Duodenal mucosa (tissue), 2 donors: Measurements from ENCODE around the gene KRTAP10-4.
"Not testable (repeated sequence)": the region's sequence is repeated elsewhere in the genome, so short reads cannot be mapped to it uniquely, and the experiment has no call there.

Experiments used
- H3K27ac ChIP-seq: one replicate; pipeline ENCODE4 v1.7.0; 2013; ENCODE audit warnings: low read depth, low read length
- H3K27me3 ChIP-seq, 2 donors: one replicate each; pipeline ENCODE4 v1.7.0; 2013; ENCODE audit warnings: low read length in 2 of 2, control low read depth in 1 of 2; ENCODE audit not compliant: insufficient read depth in 2 of 2, control insufficient read depth in 1 of 2
- H3K36me3 ChIP-seq, 2 donors: one replicate each; pipeline ENCODE4 v1.7.0; 2013; ENCODE audit warnings: low read length in 2 of 2, control low read depth in 1 of 2; ENCODE audit not compliant: insufficient read depth in 2 of 2, control insufficient read depth in 1 of 2
- H3K4me1 ChIP-seq, 2 donors: one replicate each; pipeline ENCODE4 v1.7.0; 2013; ENCODE audit warnings: low read length in 2 of 2, control low read depth in 1 of 2; ENCODE audit not compliant: insufficient read depth in 2 of 2, control insufficient read depth in 1 of 2
- H3K4me3 ChIP-seq, 2 donors: one replicate each; pipeline ENCODE4 v1.7.0; 2013; ENCODE audit warnings: low read length in 2 of 2, low read depth in 1 of 2
- H3K9ac ChIP-seq, 2 donors: one replicate each; pipeline ENCODE4 v1.7.0; 2013; ENCODE audit warnings: low read length in 2 of 2, low read depth in 1 of 2
- H3K9me3 ChIP-seq, 2 donors: one replicate each; pipeline ENCODE4 v1.7.0; 2013; ENCODE audit warnings: low read length in 2 of 2, control low read depth in 1 of 2; ENCODE audit not compliant: control insufficient read depth in 1 of 2

The KRTAP10-4 gene, protein sequence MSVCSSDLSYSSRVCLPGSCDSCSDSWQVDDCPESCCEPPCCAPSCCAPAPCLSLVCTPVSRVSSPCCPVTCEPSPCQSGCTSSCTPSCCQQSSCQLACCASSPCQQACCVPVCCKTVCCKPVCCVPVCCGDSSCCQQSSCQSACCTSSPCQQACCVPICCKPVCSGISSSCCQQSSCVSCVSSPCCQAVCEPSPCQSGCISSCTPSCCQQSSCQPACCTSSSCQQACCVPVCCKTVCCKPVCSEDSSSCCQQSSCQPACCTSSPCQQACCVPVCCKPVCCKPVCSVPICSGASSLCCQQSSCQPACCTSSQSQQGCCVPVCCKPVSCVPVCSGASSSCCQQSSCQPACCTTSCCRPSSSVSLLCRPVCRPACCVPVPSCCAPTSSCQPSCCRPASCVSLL

DNA sequence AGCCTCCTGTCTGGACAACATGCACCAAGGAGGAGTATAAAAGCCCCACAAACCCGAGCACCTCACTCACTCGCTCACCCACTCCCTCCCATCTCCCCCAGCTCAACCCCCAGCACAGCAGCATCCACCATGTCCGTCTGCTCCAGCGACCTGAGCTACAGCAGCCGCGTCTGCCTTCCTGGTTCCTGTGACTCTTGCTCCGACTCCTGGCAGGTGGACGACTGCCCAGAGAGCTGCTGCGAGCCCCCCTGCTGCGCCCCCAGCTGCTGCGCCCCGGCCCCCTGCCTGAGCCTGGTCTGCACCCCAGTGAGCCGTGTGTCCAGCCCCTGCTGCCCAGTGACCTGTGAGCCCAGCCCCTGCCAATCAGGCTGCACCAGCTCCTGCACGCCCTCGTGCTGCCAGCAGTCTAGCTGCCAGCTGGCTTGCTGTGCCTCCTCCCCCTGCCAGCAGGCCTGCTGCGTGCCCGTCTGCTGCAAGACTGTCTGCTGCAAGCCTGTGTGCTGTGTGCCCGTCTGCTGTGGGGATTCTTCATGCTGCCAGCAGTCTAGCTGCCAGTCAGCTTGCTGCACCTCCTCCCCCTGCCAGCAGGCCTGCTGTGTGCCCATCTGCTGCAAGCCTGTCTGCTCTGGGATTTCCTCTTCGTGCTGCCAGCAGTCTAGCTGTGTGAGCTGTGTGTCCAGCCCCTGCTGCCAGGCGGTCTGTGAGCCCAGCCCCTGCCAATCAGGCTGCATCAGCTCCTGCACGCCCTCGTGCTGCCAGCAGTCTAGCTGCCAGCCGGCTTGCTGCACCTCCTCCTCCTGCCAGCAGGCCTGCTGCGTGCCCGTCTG, at the start of gene KRTAP10-4:
TSS of gene KRTAP10-4 (plus strand) at position 100 of the 827 bp plus-strand sequence. CDS start at position 130, 30 bp downstream.
- H3K36me3 ChIP-seq, H3K27ac ChIP-seq, H3K9me3 ChIP-seq, H3K9ac ChIP-seq, H3K27me3 ChIP-seq, H3K4me1 ChIP-seq: not testable (repeated sequence)
- H3K4me3 ChIP-seq: peak within 1 kb of the TSS; percentile 3 to 36

DNA sequence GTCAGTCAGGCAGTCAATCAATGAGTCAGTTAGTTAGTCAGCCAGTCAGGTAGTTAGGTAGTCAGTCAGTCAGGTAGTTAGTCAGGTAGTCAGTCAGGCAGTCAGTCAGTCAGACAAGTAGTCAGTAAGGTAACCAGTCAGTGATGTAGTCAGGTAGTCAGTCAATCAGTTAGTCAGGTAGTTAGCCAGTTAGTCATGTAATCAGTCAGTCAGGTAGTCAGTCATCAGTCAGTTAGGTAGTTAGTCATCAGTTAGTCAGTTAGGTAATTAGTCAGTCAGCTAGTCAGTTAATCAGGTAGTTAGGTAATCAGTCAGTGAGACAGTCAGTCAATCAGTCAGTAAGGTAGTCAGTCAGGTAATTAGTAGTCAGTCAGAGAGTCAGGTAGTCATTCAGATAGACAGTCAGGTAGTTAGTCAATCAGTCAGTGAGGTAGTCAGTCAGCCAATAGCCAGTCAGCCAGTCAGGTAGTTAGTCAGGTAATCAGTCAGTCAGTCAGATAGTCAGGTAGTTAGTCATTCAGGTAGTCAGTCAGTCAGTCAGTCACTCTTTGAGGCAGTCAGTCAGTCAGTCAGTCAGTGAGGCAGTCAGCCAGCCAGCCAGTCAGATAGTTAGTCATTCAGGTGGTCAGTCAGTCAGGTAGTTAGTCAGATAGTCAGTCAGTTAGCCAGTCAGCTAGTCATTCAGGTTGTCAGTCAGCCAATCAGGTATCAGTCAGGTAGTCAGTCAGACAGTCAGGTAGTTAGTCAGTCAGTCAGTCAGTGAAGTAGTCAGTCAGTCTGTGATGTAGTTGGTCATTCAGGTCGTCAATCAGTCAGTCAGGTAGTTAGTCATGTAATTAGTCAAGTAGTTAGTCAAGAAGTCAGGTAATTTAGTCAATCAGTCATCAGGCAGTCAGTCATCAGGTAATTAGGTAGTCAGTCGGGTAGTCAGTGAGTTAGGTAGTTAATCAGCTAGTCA, 48.8 kb upstream of the KRTAP10-4 start:
- Histone ChIP-seq H3K27me3 (no peaks in the 10 kb centered on the region), H3K9ac (no peak overlapping the region), H3K4me3 (no peak overlapping the region), H3K36me3 (no peaks in the 10 kb centered on the region), H3K27ac (no peak overlapping the region), H3K4me1 (no peaks in the 10 kb centered on the region), H3K9me3 (no peaks in the 10 kb centered on the region)

DNA sequence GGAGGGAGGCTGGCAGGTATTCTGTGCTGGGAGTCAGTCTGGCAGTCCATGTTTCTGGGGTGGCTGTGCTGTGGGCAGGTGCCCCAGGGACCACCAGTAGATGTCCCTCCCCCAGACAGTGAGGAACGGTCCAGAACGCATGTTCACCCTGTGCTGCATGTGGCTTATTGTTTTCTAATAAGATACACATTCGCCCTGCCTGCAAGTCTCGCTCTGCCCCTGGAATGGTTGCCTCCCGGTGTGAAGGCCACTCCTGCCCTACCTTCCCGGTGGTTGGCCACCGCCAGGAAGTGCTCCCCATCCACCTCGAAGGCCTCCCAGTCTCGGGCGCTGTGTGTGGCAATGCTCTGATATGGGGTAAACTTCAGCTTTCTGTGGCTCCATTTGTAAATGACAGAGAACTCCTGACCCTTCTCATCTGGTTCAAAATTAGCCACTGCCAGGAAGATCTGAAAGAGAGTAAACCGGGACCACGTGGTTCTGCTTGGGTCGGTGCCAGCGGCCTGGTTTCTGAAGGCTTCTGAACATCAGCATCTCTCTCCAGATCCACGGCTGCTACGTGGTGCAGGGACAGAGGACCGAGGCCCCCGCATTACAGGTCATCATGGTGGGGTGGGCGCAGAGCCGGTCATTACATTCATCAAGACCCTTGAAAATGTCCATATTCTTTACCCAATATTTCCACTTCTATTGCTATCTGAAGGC, 48.0 kb upstream of the KRTAP10-4 start:
- H3K36me3 ChIP-seq: no peaks in the 10 kb centered on the region
- H3K27ac ChIP-seq: no peak overlapping the region

DNA sequence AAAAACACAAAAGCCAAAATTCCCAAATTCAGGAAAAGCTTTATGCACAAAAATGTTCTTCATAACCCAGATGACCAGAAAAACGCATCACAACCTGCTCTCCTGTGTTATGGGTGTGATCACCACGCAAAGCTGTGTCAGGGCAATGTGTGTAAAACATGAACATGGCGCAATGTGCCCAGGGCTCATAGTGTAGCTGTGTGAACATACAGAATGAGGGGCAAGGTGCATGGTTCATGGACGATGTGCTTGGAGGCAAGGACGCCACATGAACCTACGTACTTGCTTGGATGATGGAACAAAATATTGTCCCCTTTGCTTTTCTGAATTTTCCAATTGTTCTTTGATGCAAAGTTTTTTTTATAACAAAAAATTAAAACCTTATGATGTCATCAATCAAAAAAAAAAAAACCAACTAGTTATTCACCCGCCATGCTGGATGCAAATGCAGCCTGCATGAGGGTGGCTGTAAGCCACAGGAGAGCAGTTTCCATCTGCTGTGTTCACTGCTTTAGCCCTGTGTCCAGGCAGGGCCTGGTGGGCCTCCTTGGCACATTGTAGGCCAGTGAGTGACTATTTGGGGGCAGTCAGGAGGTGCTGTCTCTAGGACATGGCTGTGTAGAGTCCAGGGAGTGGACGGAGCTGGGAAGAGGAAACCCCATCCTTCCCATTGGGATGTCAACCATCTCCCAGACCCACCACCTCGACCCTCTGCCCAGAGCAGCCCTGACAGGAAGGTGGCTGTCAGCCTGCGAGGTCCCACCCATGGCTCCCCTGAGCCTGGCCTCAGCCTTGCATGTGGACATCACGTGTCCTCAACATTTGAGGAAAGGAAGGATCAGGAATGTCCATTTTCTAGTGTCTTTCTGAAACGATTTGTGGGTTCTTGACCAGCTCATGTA, 47.2 kb upstream of the KRTAP10-4 start:
- Histone ChIP-seq H3K9me3 (no peaks in the 10 kb centered on the region), H3K27me3 (peaks cover 0 to 6% of the 10 kb centered on the region in 2 donors), H3K4me3 (no peak overlapping the region), H3K36me3 (no peaks in the 10 kb centered on the region), H3K27ac (no peak overlapping the region), H3K9ac (no peak overlapping the region), H3K4me1 (no peaks in the 10 kb centered on the region)

More for the DNA sequence above, 48.0 kb upstream of the KRTAP10-4 start:
- Histone ChIP-seq H3K9me3 (no peaks in the 10 kb centered on the region), H3K9ac (no peak overlapping the region), H3K4me1 (no peaks in the 10 kb centered on the region), H3K4me3 (no peak overlapping the region), H3K27me3 (peaks cover 0 to 3% of the 10 kb centered on the region in 2 donors)

DNA sequence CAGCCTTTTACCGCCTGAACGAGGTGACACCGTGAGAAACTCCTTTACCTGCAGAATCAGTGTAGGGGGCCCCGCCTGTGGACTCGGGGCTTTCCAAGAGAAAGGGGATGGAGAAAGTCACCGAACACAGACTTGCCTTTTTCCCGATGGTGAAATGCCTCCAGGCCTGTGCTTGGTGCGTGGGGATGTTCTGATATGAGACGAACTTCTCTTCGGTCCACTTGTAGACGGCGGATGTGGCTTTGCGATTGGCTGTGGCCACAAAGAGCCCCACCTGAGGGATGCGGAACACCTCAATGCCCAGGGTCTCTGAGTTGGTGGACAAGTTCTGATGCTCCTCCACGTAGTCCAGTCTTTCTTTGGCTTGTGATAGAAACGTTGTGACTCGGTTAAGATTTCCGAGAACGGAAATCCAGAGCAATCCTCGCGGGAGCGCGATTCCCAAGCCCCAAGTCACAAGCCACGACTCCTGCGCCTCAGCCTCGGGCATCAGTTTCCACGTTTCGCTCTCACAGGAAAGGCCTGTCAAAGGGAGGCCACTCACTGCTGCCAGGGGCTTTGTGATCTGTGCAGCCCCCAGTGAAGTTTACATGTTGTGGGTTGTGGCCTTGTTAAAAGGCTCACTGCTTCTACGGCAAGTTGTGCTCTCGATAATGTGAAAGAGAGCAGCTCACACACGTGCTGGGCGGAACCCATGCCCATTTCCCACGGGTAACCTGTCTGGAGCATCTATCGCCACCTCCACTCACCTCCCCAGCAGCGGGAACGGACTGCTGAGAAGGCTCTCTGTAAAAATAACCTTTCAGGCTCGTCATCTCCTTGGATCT, 46.2 kb upstream of the KRTAP10-4 start:
- Histone ChIP-seq H3K27ac (no peak overlapping the region), H3K9me3 (no peaks in the 10 kb centered on the region), H3K9ac (no peak overlapping the region), H3K4me1 (no peaks in the 10 kb centered on the region), H3K36me3 (no peaks in the 10 kb centered on the region), H3K4me3 (no peak overlapping the region), H3K27me3 (peaks cover 0 to 6% of the 10 kb centered on the region in 2 donors)

DNA sequence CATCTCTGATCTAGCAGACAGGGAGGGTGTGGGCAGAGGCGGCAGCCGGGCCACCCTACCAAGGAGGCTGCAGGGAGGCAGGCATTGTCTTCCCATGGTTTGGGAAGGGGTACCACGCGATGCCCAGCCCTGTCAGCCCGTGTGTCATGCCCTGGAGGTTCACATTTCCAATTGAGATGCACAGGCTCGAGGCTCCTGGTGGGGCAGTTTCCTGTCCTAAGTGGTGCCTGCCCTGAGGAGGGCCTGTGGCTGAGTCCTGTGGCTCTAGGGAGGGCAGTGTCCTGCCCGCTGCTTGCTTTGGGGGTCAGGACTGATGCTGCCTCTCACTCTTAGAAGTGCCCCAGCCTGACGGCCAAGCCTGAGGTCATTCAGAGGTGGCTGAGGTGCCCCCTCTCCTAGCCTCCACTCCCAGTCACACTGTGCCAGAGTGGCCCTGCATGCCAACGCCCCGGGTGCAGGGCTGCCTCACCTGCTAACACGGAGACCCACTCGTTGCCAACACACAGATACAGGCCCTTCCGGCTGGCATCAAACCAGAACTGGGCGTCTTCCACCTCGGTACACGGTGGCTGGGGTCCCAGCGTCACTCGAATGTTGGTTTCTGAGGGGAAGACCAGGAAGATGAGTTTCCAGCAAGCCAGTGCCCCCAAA, 45.4 kb upstream of the KRTAP10-4 start:
- Histone ChIP-seq H3K9me3 (no peaks in the 10 kb centered on the region), H3K9ac (no peak overlapping the region), H3K36me3 (no peaks in the 10 kb centered on the region), H3K4me3 (no peak overlapping the region), H3K4me1 (no peaks in the 10 kb centered on the region), H3K27me3 (peaks cover 0 to 6% of the 10 kb centered on the region in 2 donors), H3K27ac (no peak overlapping the region)

DNA sequence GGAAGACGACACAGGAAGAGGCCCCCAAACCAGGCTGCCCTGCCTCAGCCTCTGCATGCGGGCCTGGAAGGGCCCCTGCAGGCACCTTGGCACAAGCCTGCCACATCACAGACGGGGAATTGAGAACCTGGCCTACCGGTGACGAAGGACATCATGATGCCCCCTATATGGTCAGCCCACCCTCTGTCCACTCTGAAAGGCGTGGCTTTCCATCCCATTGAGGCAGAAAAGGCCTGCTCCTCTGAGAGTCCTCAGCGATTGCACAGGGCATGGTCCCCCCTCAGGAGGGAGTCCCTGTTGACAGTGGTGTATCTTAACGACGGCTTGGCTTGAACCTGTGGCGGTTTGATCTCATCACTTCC, 44.9 kb upstream of the KRTAP10-4 start:
- H3K4me3 ChIP-seq: no peak overlapping the region
- H3K9me3 ChIP-seq: no peaks in the 10 kb centered on the region
- H3K27me3 ChIP-seq: peaks cover 0 to 6% of the 10 kb centered on the region in 2 donors
- no peak overlapping the region for H3K9ac ChIP-seq
- no peaks in the 10 kb centered on the region for H3K36me3 ChIP-seq
- H3K4me1 ChIP-seq: no peaks in the 10 kb centered on the region
- H3K27ac ChIP-seq: no peak overlapping the region

DNA sequence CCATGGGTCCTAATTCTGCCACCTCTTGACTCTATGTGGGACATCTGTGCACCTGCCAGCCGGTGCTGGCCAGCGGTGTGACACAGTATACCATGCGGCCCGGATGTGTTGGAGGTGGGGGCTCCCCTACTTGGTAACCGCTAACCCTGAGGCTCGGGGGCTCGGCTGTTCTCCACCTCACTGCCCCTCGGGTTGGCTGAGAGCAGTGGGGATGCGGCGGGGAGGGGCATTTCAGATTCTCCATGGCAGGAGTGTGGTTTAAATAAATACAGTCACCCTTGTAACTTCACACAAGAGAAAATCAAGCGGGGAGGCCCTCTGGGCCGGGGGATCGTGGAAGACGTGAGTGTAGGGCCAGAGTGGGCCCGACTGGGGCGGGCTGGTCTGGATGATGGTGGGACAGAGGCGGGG, 44.5 kb upstream of the KRTAP10-4 start:
- H3K36me3 ChIP-seq: no peaks in the 10 kb centered on the region
- H3K9me3 ChIP-seq: no peaks in the 10 kb centered on the region
- no peaks in the 10 kb centered on the region for H3K4me1 ChIP-seq
- H3K27ac ChIP-seq: no peak overlapping the region
- H3K27me3 ChIP-seq: peaks cover 0 to 6% of the 10 kb centered on the region in 2 donors
- H3K4me3 ChIP-seq: no peak overlapping the region
- H3K9ac ChIP-seq: no peak overlapping the region
